Measurements from ENCODE around the gene CD209.

The CD209 gene

DNA sequence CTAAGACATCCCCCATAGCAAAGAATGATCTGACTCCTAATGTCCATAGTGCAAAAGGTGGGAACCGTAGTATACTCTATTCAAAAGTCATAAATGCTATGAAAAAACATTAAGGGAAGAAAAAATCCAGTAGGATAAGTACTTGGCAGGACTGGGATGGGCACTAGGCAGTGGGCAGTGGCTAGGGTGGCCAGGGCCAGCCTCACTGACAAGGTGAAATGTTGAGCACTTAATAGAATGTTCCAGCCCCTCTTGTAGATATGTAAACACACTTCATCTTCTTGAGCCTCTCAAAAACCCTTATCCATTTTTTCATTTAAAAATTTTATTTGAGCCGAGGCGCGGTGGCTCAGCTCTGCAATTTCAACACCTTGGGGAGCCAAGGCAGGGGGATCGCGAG, 14.0 kb downstream of the CD209 start:
- no peaks in the 10 kb centered on the region for H3K36me3 ChIP-seq (ENCODE audit: insufficient read depth)
- H3K79me2 ChIP-seq (ENCODE audit: insufficient read depth, low read depth), result no peaks in the 10 kb centered on the region
- H4K20me1 ChIP-seq (ENCODE audit: insufficient read depth), result no peaks in the 10 kb centered on the region
- no peak overlapping the region for H3K4me3 ChIP-seq (IDR thresholded peaks at IDR 0.05; ENCODE audit: insufficient read depth, low read depth, low read length)
- no peaks in the 10 kb centered on the region for H3K4me1 ChIP-seq (ENCODE audit: low read depth, poor library complexity, severe bottlenecking)
- no peak overlapping the region for H3K9ac ChIP-seq
- H3K27ac ChIP-seq, result no peak overlapping the region
- TF ChIP-seq, protein P1, sequence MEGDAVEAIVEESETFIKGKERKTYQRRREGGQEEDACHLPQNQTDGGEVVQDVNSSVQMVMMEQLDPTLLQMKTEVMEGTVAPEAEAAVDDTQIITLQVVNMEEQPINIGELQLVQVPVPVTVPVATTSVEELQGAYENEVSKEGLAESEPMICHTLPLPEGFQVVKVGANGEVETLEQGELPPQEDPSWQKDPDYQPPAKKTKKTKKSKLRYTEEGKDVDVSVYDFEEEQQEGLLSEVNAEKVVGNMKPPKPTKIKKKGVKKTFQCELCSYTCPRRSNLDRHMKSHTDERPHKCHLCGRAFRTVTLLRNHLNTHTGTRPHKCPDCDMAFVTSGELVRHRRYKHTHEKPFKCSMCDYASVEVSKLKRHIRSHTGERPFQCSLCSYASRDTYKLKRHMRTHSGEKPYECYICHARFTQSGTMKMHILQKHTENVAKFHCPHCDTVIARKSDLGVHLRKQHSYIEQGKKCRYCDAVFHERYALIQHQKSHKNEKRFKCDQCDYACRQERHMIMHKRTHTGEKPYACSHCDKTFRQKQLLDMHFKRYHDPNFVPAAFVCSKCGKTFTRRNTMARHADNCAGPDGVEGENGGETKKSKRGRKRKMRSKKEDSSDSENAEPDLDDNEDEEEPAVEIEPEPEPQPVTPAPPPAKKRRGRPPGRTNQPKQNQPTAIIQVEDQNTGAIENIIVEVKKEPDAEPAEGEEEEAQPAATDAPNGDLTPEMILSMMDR (conservative IDR thresholded peaks at IDR 0.05; ENCODE audit: low read depth, low read length), result no peak
- H3K4me2 ChIP-seq, result no peak overlapping the region
- peaks cover 48% of the 10 kb centered on the region for H3K27me3 ChIP-seq (ENCODE audit: insufficient read depth, low read depth)
- H2AFZ ChIP-seq (ENCODE audit: low read depth), result no peak overlapping the region

DNA sequence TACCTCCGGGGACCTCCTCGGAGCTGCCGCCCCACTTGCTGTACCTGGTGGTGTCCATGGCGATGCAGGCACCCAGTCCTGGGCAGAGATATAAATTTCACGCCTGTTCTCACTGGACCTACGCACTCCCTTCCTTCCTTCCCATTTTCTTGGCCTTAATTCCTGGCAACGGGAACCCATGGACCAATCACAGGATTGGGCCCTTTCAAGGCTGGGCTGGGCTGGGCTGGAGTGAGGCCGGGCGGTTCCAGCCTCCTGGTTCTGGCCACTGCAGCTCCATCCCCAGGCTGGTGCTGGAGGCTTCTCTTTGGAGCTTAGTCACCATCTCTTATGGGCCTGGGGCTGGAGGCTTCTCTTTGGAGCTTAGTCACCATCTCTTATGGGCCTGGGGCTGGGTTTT, 15.3 kb downstream of the CD209 start, which contains the start of gene CLEC4G:
TSS of gene CLEC4G (minus strand) at position 66 of the 400 bp plus-strand sequence. CDS start at position 58, 8 bp downstream.
- H3K79me2 ChIP-seq (ENCODE audit: insufficient read depth, low read depth), result no peaks in the 10 kb centered on the region
- H3K9ac ChIP-seq, result no peak within 1 kb of the TSS
- H3K36me3 ChIP-seq (ENCODE audit: insufficient read depth), result no peaks in the 10 kb centered on the region
- H3K4me3 ChIP-seq (IDR thresholded peaks at IDR 0.05; ENCODE audit: insufficient read depth, low read depth, low read length), result no peak within 1 kb of the TSS
- TF ChIP-seq, protein P1 (conservative IDR thresholded peaks at IDR 0.05; ENCODE audit: low read depth, low read length), result no peak
- peaks cover 48% of the 10 kb centered on the region for H3K27me3 ChIP-seq (ENCODE audit: insufficient read depth, low read depth)
- H3K27ac ChIP-seq, result no peak within 1 kb of the TSS
- H3K4me2 ChIP-seq, result no peak within 1 kb of the TSS
- H3K4me1 ChIP-seq (ENCODE audit: low read depth, poor library complexity, severe bottlenecking), result no peaks in the 10 kb centered on the region
- no peaks in the 10 kb centered on the region for H4K20me1 ChIP-seq (ENCODE audit: insufficient read depth)
- H2AFZ ChIP-seq (ENCODE audit: low read depth), result no peak within 1 kb of the TSS

DNA sequence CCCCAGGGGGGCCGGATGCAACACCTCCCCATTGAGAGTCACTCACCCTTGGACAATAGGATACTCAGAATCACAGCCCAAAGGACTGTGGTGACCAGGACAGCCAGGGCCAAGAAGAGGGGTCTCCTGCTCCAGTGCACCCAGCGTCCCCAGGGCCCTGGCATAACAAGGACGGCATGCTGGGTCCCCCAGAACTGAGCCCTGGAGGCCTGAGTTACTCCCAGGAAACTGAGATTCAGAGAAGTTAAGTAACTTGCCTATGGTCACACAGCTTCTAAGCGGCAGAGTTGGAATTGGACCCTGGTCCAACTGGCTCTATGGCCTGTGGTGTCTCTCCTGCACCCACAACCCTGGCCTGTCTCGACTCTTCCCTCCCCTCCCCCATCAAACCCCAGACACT, 15.7 kb downstream of the CD209 start:
- TF ChIP-seq, protein P1 (conservative IDR thresholded peaks at IDR 0.05; ENCODE audit: low read depth, low read length), result no peak
- no peaks in the 10 kb centered on the region for H4K20me1 ChIP-seq (ENCODE audit: insufficient read depth)
- H3K27ac ChIP-seq, result no peak overlapping the region
- no peaks in the 10 kb centered on the region for H3K36me3 ChIP-seq (ENCODE audit: insufficient read depth)
- H3K9ac ChIP-seq, result no peak overlapping the region
- H3K4me2 ChIP-seq, result no peak overlapping the region
- H3K4me1 ChIP-seq (ENCODE audit: low read depth, poor library complexity, severe bottlenecking), result no peaks in the 10 kb centered on the region
- H3K4me3 ChIP-seq (IDR thresholded peaks at IDR 0.05; ENCODE audit: insufficient read depth, low read depth, low read length), result no peak overlapping the region
- H2AFZ ChIP-seq (ENCODE audit: low read depth), result no peak overlapping the region
- no peaks in the 10 kb centered on the region for H3K79me2 ChIP-seq (ENCODE audit: insufficient read depth, low read depth)
- peaks cover 48% of the 10 kb centered on the region for H3K27me3 ChIP-seq (ENCODE audit: insufficient read depth, low read depth)

DNA sequence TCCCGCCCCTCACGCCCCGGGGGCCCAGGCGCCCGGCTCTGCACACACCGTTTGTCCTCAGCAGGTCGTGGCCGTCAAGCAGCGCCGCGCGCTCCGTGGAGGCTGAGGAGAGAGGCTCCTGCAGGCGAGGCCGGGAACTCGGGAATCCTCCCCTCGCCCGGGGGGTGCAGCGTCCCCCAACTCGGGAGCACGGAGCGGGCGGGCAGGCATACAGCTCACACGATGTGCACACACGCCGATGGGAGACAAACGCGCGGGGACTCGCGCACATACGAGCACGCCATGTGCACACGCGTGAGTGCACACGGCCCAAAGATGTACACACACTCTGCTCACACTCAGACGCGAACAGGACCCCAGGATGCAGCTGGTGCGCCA, 16.1 kb downstream of the CD209 start:
- no peaks in the 10 kb centered on the region for H3K79me2 ChIP-seq (ENCODE audit: insufficient read depth, low read depth)
- no peak overlapping the region for H3K4me3 ChIP-seq (IDR thresholded peaks at IDR 0.05; ENCODE audit: insufficient read depth, low read depth, low read length)
- no peak overlapping the region for H3K4me2 ChIP-seq
- H3K36me3 ChIP-seq (ENCODE audit: insufficient read depth), result no peaks in the 10 kb centered on the region
- H3K27ac ChIP-seq, result no peak overlapping the region
- H2AFZ ChIP-seq (ENCODE audit: low read depth), result no peak overlapping the region
- no peaks in the 10 kb centered on the region for H4K20me1 ChIP-seq (ENCODE audit: insufficient read depth)
- no peaks in the 10 kb centered on the region for H3K4me1 ChIP-seq (ENCODE audit: low read depth, poor library complexity, severe bottlenecking)
- H3K27me3 ChIP-seq (ENCODE audit: insufficient read depth, low read depth), result peaks cover 49% of the 10 kb centered on the region
- TF ChIP-seq, protein P1 (conservative IDR thresholded peaks at IDR 0.05; ENCODE audit: low read depth, low read length), result no peak
- no peak overlapping the region for H3K9ac ChIP-seq
